Muscle of leg (tissue), 11 donors: ENCODE data around the gene AKAP12. TPM values are rescaled to one million over a fixed set of nuclear protein-coding genes. Genes with fewer than 3 reads are reported as not detected.
A peak's percentile ranks its signal among the peaks of the same experiment; 100 is the strongest.

ENCODE experiments used
- DNase-seq: peaks from one replicate; pipeline ENCODE4 v3.0.0; 2013
- H3K27ac ChIP-seq: one replicate; pipeline ENCODE4 v1.5.1; 2013; ENCODE audit warnings: mild to moderate bottlenecking, low read length, control low read depth
- H3K27me3 ChIP-seq: one replicate; pipeline ENCODE4 v1.6.1; 2013; ENCODE audit warnings: low read length; ENCODE audit not compliant: control insufficient read depth, insufficient read depth
- H3K36me3 ChIP-seq: one replicate; pipeline ENCODE4 v1.6.1; 2013; ENCODE audit warnings: low read length; ENCODE audit not compliant: control insufficient read depth, insufficient read depth
- H3K4me1 ChIP-seq: one replicate; pipeline ENCODE4 v1.6.1; 2013; ENCODE audit warnings: low read length; ENCODE audit not compliant: control insufficient read depth, insufficient read depth
- H3K4me3 ChIP-seq: one replicate; pipeline ENCODE4 v1.5.1; 2013; ENCODE audit warnings: low read length, control low read depth
- H3K9me3 ChIP-seq: replicated peaks from 2 replicates; pipeline ENCODE4 v1.6.1; 2013; ENCODE audit warnings: low read depth, low read length; ENCODE audit not compliant: control insufficient read depth
- WGBS: methylation state at CpG from one replicate; pipeline ENCODE4 v1.1.5; 2013; ENCODE audit warnings: missing lambda C conversion rate; ENCODE audit not compliant: insufficient coverage; 5-methylcytosine and 5-hydroxymethylcytosine counted together
- polyA plus RNA-seq, 8 donors: library from polyadenylated mRNA; unstranded; fragments of 120-200 nt; gene quantifications; one replicate each; pipeline versions ENCODE4 v1.2.1 to v1.2.3, GENCODE V29; 2013; ENCODE audit warnings: inconsistent platforms in 1 of 8, low replicate concordance in 1 of 8; ENCODE audit not compliant: insufficient read length in 8 of 8, insufficient read depth in 1 of 8
- total RNA-seq: library from RNA; stranded (reverse); fragments of 120-200 nt; gene quantifications from one replicate; pipeline ENCODE4 v1.2.4, GENCODE V29; 2013

AKAP12 gene
- total and polyA plus RNA-seq, 9 donors, result 73.2 to 160 (median 123) TPM

- no peaks in the 10 kb centered on the region for H3K36me3 ChIP-seq
- H3K4me3 ChIP-seq, result no peak overlapping the region
- peaks cover 4% of the 10 kb centered on the region for H3K4me1 ChIP-seq
- no peaks in the 10 kb centered on the region for H3K27me3 ChIP-seq
- WGBS, result 58% methylated on average over 2 of the region's 3 CpGs
- H3K9me3 ChIP-seq, result no peaks in the 10 kb centered on the region
- DNase-seq, result no peak
- no peak overlapping the region for H3K27ac ChIP-seq
These were observed 78.2 kb downstream of the AKAP12 start for GRCh38 chr6:151317995-151318365.

- Histone ChIP-seq H3K9me3 (no peaks in the 10 kb centered on the region), H3K4me1 (peaks cover 16% of the 10 kb centered on the region), H3K27ac (no peak overlapping the region), H3K36me3 (no peaks in the 10 kb centered on the region), H3K27me3 (no peaks in the 10 kb centered on the region), H3K4me3 (no peak overlapping the region)
- 93% methylated on average over 5 of the region's 7 CpGs for WGBS
- no peak for DNase-seq
These were observed 80.4 kb downstream of the AKAP12 start for GRCh38 chr6:151320140-151320539.

DNA sequence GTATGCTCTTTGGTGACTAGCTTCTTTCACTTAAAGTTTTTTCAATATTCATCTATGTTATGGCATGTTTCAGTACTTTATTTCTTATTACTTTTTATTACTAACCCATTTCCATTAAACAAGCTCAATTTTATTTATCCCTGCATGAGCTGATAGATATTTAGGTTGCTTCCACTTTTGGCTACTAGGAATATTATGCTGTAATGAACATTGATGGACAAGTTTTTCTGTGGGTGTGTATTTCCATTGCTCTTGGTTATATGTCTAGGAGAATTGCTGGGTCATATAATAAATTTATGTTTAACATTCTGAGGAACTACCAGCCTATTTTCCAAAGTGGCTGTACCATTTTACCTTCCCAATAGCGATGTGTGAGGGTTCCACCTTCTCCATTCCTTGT lies 81.7 kb downstream of the AKAP12 start:
- Histone ChIP-seq H3K27ac (no peak overlapping the region), H3K36me3 (no peaks in the 10 kb centered on the region), H3K27me3 (peaks cover 3% of the 10 kb centered on the region), H3K9me3 (no peaks in the 10 kb centered on the region), H3K4me3 (no peak overlapping the region), H3K4me1 (peaks cover 21% of the 10 kb centered on the region)
- WGBS, result 100% methylated on average over 1 of the region's 1 CpG
- DNase-seq, result no peak

DNA sequence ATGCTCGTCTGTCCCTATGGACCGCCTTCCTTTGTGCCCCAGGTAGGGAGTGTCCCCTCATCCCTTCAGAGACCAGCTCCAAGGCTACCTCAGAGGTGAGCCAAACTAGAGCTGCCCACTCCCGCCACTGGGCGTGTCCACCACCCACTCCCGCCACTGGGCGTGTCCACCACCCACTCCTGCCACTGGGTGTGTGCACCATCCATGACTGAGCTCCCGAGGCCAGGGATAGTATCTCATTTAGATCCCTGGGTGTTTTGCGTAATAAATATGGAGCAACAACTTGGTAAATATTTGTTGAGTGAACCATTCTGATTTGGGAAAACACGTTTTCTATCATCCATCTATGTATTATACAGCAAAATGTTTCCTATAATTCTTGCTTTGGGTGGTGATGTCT lies 82.8 kb downstream of the AKAP12 start:
- WGBS, result 93% methylated on average over 3 of the region's 9 CpGs
- Histone ChIP-seq H3K27ac (no peak overlapping the region), H3K4me3 (no peak overlapping the region), H3K27me3 (peaks cover 3% of the 10 kb centered on the region), H3K4me1 (peaks cover 19% of the 10 kb centered on the region), H3K9me3 (no peaks in the 10 kb centered on the region), H3K36me3 (no peaks in the 10 kb centered on the region)
- no peak for DNase-seq

DNA sequence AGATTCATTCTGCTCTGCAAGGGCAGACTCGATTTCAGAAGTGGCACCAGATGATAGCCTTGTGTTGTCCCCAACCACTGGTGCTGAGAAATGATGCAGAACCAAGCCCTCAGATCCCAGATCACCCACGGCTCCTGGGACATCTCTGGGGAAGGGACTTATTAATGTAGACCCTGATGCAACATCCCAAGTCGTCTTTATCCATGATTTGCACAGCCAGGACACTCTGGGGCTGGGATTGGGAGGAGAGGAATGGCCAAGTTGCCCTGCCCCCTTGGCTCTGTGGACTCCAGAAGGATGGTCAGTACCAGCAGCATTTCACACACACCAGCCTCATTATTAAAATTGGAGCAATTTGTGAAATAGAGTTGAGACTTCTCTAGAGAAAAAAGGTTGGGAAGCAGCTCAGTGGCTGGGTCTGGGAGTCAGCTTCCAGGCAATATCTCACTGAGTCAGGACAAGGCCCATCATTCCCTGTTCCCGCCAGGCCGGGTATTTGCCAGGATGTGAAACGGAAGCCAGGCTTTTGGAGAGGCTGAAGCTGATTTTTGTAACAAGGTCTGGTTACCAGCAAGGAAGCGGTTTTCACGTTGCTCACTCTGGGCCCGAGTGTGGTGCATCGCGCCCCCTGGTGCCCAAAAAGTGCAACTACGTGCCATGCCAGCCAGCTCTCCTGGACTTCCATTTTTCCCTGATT lies 84.2 kb downstream of the AKAP12 start:
- H3K4me3 ChIP-seq, result no peak overlapping the region
- H3K27me3 ChIP-seq, result peaks cover 3% of the 10 kb centered on the region
- WGBS, result 7% methylated on average over 10 of the region's 12 CpGs
- H3K27ac ChIP-seq, result peak overlapping the region; percentile 94
- H3K9me3 ChIP-seq, result no peaks in the 10 kb centered on the region
- H3K36me3 ChIP-seq, result no peaks in the 10 kb centered on the region
- DNase-seq, result peak; percentile 96
- H3K4me1 ChIP-seq, result peaks cover 19% of the 10 kb centered on the region

DNA sequence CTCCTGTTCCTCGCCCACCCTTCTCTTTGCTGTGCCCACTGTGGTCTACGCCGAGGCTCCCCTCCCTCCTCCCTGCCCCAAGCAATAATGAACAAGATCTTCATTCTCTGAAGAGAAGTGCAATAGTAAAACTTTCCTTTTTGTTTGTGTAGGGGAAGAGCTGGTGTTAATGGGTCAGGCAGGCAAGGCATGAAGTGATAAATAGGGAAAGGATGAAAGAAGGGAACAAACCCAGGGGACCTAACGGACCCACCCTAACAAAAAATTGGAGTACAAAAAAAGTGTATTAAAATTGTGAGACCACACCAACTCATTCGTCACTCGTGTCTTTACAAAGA lies 84.7 kb downstream of the AKAP12 start:
- no peak overlapping the region for H3K4me3 ChIP-seq

DNA sequence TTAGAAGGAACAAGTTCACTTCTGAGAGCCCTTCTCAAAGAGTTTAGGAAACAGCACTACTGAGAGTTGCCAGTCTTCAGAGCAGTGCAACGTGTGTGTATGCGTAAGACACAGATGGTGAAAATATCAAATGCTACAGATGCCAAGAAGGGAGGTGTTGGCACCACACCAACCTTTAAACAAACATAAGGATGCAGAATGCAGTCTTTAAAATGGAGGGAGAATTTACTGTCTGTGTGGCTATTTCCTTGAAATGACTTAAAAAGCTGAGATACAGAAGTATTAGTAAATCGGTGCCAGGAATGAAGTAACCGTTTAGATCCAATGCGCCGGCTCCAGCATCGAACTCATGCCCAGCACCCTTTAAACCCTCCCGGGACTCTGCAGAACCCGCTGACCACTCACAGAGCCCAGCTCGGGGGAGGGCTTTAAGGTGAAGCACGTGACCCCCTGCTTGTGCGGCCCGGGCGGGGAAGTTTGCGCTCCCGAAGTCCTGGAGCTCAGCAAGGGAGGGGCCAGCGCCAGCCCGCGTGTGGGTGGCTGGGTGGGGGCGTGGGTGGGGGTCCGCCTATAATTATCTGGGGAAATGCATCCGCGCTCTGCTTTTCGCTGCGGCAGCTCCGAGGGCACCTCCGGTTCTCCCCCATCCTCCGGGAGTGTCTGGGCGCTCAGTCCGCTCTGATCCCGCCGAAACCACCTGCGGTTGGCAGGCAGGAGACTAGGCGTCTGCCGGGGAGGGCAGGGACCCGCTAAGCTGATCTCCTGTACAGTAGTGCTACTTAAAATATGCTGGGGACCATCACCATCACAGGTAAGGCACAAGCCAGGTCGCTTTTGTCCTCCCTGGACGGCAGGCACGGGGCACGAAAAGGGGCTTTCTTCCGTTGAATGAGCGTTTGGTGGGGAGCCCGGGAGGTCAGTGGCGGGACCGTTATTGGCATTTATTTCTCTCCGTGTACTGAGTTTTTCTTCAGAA lies 85.6 kb downstream of the AKAP12 start:
- DNase-seq, result peak; percentile 90
- peaks cover 3% of the 10 kb centered on the region for H3K27me3 ChIP-seq
- 1% methylated on average over 30 of the region's 46 CpGs for WGBS
- H3K4me1 ChIP-seq, result peaks cover 25% of the 10 kb centered on the region
- peak overlapping the region; percentile 75 for H3K4me3 ChIP-seq
- H3K36me3 ChIP-seq, result no peaks in the 10 kb centered on the region
- H3K9me3 ChIP-seq, result no peaks in the 10 kb centered on the region
- peak overlapping the region; percentile 94 for H3K27ac ChIP-seq

More for the DNA sequence above, 84.7 kb downstream of the AKAP12 start:
- Histone ChIP-seq H3K4me1 (peaks cover 19% of the 10 kb centered on the region), H3K27me3 (peaks cover 3% of the 10 kb centered on the region), H3K36me3 (no peaks in the 10 kb centered on the region), H3K9me3 (no peaks in the 10 kb centered on the region), H3K27ac (peak overlapping the region; percentile 94)
- WGBS, result 0% methylated on average over 1 of the region's 6 CpGs
- no peak for DNase-seq

DNA sequence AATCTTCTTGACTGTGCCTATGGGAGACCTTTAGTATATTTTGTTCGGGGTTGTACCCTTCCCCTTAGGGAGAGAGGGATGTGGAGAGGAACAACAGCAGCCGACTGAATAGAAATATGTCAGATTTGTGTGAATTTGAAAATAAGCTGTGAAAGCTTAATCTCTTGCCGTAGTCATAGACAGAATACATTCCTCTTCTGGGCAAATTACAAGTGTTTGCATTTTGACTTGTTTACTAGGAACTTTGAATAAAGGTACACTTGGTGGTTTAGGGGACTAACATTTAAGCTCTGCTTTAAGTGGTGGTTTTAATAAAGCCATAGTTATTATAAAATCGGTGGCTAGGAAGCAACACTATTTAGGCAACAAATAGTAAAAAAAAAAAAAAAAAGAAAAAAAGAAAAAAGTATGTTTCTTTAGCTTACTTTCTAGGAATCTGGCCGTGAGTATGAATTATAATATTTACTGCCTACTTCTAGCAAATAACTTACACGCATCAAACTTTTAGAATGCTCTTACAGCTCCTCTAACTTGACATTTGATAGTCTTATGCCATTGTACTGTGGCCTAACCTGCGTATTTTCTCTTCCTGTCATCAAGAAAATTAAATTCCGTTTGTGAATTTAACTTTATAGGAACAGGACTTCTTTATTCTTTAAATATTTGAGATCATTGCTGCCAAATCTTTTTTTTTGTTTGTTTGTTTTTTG lies 86.5 kb downstream of the AKAP12 start:
- no peak for DNase-seq
- peak overlapping the region; percentile 94 for H3K27ac ChIP-seq

GRCh38 chr6:151327101-151327500 lies 87.3 kb downstream of the AKAP12 start:
- Histone ChIP-seq H3K27me3 (peaks cover 3% of the 10 kb centered on the region), H3K4me1 (peaks cover 26% of the 10 kb centered on the region), H3K4me3 (peak overlapping the region; percentile 19), H3K9me3 (no peaks in the 10 kb centered on the region), H3K27ac (no peak overlapping the region), H3K36me3 (no peaks in the 10 kb centered on the region)
- no peak for DNase-seq
- WGBS, result no CpG with 5 or more reads among the region's 4 CpGs

More for the DNA sequence above, 86.5 kb downstream of the AKAP12 start:
- Histone ChIP-seq H3K9me3 (no peaks in the 10 kb centered on the region), H3K36me3 (no peaks in the 10 kb centered on the region), H3K4me3 (peak overlapping the region; percentile 75), H3K4me1 (peaks cover 26% of the 10 kb centered on the region), H3K27me3 (peaks cover 3% of the 10 kb centered on the region)
- WGBS, result no CpG with 5 or more reads among the region's 8 CpGs
